Glomerular visceral epithelial cell (primary cell): Measurements from ENCODE around the gene SATL1.
"Not testable (repeated sequence)": the region's sequence is repeated elsewhere in the genome, so short reads cannot be mapped to it uniquely, and the experiment has no call there.

ENCODE experiments used
- DNase-seq: peaks from one replicate; pipeline ENCODE4 v3.0.0-alpha.2; 2016; ENCODE audit errors: extremely low spot score

SATL1 gene

DNA sequence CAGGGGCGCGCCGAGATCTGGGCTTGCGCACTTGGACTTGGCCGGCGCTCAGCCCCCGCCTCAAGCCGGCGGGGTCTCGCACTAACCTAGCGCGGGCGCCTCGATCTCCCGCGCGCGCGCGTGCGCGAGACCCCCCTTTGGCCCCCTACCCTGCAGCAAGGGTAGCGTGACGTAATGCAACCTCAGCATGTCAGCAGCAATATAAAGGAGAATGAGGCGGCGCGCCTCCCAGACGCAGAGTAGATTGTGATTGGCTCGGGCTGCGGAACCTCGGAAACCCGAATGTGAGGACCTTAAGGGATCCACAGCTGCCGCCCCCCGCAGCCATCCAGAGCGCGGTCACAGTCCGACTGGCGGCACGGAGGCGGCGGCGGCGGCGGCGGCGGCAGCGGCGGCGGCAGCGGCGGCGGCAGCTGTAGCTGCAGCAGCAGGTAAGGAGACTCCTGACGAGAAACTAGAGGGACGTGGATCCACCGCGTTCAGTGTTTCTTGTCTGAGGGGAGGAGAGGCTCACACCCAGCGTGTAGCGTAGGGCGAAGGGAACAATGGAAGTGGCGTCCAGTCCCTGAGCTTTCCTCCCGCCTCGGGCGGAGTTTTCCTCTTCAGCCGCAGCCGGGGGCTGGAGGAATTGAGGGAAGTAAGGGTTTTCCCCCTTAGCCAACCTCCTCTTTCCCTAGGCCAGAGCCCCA lies at the start of gene SATL1, which contains the start of gene ZNF711:
TSS of gene SATL1 (minus strand) at position 19 of the 689 bp plus-strand sequence. CDS start 134,811 bp downstream, outside the sequence.
TSS of gene ZNF711 (plus strand) at position 231 of the 689 bp plus-strand sequence. CDS start 3,582 bp downstream, outside the sequence.
- DNase-seq, result peak; percentile 46

GRCh38 chrX:85288992-85289723 lies 45.6 kb upstream of the SATL1 start:
- no peak for DNase-seq

GRCh38 chrX:85285286-85285685 lies 41.7 kb upstream of the SATL1 start:
- not testable (repeated sequence) for DNase-seq

GRCh38 chrX:85244450-85245211 lies 1.1 kb upstream of the SATL1 start:
- peak; percentile 8 for DNase-seq

DNA sequence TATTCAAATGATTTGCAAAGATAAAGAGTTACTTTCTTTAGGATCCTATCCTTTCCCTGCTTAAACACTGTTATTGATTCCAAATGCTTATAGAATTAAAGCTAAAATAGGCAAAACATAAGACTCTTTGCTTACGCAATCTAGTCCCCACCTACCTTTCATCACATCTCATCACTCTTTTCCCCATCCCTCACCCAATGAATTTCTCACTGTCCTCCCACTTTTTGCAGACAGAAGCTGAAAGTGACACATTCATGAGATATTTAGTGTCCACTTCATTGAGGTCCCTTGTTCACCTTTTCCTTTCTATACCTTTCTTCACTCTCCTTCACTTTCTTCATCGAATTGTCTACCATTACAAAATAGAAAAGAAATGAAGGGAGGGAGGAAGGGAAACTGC lies 424 bp downstream of the SATL1 start:
- no peak for DNase-seq

DNA sequence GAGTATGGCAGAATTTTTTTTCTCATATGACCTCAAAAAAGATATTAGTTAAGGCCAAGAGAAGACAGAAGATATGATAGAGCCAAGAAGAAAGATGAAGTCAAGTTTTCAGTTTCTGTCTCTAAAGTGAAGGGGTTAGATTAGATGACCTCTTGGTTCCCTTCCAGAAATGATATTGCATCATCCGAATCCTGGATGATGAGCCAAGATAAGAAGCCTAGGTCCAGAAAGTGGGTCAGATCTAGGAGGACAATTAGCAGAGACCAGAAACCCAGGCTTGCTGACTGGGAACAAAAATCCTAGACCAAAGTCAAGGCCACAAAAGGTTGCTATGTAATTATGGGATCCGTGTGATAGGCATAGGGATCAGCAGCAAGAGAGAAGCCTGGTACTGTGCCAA lies 20.2 kb downstream of the SATL1 start:
- DNase-seq, result no peak

DNA sequence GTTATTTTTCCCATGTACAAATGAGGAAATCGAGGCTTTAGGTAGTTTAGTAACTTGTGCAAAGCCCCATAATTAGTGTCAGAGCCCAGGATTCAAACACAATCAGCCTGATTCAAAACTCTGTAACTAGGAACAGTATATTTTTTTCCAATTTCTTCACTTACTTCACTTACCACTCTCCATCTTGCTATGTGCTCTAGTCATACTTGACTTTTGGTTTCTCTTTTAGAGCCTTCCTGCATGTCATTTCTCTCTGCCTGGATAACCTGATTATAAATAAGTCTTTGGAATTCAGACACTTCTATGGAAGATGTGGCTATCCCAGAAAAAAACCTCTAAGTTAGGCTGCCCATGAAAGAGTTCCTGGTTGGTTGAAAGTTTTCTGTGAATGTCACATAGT lies 22.2 kb downstream of the SATL1 start:
- no peak for DNase-seq

- DNase-seq, result no peak
Observed at GRCh38 chrX:85215946-85216345, 27.6 kb downstream of the SATL1 start.

- no peak for DNase-seq
Observed at GRCh38 chrX:85213792-85214530, 29.6 kb downstream of the SATL1 start.

DNA sequence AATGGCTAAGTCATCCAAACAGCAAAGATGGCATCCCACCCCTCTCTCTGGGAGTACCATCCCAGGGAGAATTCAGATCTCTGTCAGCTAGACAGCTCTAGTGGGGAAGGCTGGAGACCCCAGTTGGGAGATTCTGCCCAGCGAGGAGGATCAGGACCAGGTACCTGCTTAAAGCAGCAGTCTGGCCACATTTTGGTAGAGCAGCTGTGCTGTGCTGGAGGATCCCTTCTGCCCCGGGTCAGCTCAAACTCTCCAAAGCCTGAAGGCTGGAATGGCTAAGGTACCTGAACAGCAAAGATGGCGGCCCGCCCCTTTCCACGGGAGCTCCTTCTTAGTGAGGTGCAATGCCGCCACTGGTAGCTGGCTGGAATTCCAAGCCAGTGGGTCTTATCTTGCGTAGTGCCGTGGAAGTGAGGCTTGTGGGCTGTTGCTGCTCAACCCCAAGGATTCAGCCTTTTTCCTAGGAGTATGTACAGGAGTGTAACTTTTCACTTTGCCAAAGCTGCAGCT lies 40.1 kb downstream of the SATL1 start:
- DNase-seq, result no peak

- DNase-seq, result no peak
Observed at GRCh38 chrX:85196319-85196718, 47.3 kb downstream of the SATL1 start.

DNA sequence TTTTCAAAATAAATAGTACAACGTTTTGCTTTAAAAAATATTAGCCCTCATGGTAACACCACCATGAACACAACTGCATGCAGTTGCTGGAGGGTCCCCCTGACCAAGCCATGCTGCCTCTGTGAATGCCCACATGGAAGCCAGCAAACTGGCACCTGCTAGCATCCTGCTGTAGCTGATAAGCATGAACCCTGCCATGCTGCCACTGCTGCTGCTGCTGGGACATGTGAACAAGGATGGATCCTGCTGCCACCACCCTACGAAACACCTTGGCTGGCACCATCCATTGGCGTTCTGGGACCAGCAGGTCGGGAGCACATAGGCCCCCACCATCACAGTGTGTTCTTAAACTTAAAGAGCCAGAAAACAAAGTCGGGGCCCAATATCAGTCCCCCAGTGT lies 83.9 kb downstream of the SATL1 start:
- no peak for DNase-seq

DNA sequence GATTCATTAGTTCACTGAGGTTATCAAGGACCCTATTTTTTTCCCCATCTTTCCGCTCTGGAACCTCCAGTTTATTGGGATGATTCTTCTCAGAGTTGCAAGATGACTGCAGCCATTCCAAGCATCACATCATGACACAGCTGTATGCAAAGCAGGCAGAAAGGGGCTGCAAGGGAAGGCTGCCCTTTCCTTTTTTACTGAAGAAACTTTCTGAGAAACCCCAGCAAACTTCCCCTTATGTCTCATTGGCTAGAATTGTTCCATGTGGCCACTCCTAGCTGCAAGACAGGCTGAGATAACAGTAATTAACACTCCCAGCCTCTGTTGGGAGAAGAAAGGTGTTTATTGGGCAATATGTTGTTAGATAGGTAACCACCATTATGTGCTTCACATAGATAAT lies 102.6 kb downstream of the SATL1 start:
- DNase-seq, result no peak

GRCh38 chrX:85139422-85139821 lies 104.2 kb downstream of the SATL1 start:
- DNase-seq, result no peak

DNA sequence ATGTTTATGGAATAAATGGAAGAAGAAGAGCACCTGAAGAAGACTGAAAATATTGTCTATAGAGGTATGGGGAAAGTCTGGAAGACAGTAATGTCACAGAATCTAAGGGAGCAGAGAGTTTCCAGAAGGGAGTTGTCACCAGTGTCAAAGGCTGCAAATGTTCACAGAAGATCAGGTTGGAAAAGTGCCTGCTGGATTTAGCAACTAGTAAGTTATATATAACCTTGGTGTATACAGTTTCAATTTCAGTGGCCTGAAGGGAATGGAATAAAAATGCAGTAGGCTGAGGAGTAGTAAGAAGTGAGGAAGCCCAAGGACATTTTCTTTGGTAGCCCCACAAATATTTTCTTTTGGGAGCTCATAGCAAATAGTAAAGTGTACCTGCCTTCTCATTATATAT lies 107.2 kb downstream of the SATL1 start:
- DNase-seq, result no peak

GRCh38 chrX:85115252-85115651 lies 128.3 kb downstream of the SATL1 start:
- no peak for DNase-seq

- no peak for DNase-seq
Observed at GRCh38 chrX:85114776-85115175, 128.8 kb downstream of the SATL1 start.

GRCh38 chrX:85114171-85114570 lies 129.4 kb downstream of the SATL1 start:
- DNase-seq, result no peak

DNA sequence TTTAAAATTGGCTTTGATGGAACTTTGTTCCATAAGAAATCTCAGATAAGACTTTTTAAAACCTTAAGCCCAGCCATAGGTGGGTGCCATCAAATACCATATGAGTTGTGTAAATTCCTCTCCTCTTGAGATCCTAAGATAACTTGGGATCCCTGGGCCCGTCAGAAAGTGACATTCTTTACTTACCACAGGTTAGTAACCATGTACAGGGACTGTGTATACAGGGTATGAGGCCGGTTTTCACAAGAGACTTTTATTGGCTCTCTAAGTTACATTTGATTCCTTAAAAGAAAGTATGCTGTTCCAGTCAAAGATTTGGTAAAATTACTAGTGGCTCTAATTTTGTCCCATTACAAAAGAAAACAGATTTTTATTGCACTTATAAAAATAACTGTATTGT lies 129.8 kb downstream of the SATL1 start:
- no peak for DNase-seq

DNA sequence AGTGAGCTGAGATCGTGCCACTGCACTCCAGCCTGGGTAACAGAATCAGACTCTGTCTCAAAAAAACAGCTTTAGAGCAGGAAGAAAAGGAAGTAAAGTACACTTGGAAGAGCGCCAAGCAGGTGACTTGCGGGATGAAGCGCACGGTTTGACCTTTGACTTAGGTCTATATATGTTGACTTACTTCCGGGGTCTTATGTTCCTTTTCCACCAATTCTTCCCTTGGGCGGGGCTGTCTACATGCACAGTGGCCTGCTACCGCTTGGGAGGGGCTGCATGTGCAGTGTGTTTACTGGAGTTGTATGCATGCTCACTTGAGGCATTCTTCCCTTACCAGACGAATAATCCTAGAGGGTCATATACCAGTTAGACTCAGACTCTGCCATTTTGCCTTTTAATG lies 131.3 kb downstream of the SATL1 start:
- no peak for DNase-seq

DNA sequence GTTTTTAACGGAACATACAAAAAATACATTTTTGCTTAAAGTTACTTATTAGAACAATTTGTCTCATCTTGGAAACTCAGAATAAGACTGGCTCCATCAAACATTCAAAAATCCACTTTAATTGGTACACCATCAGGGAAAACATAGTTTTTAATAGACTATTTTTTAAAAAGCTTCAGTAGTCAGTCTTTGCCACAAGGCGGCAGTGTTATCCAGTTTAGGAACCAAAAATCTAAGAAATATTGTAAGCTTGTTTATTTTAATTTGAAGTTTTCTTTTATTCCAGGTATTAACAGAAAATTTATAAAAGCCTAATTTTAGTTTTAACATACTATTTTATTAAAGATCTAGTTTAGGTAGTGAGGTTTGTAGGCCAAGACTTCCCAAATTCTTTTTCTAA lies 132.2 kb downstream of the SATL1 start:
- peak; percentile 5 for DNase-seq

DNA sequence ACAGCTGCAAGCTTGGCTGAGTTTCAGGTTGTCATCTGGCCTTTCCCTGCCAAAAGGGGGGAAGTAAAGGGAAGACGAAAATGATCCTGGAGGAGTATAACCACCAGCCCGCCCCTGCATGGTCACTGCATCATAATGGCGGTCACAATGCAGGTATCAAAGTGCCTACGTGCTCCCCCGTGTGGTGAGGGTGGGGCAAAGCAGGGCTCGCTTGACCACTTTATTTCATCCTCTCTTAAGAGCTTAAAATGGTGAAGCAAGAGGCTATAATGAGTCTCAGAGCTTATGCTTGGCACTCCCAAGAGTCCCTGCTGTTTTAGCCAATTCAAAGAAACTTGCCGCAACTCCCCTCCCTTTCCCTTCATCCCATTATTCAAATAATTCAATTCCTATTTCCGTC lies 134.3 kb downstream of the SATL1 start:
- DNase-seq, result peak; percentile 1
